GM18498 (cell line): ENCODE data around the gene BPIFB2.

ENCODE experiments used
- ATAC-seq: cut with Tn5 transposase; IDR thresholded peaks from one replicate; pipeline ENCODE4 v1.9.1; 2021; ENCODE audit warnings: mild to moderate bottlenecking, moderate library complexity; ENCODE audit not compliant: unreplicated experiment

Gene BPIFB2

DNA sequence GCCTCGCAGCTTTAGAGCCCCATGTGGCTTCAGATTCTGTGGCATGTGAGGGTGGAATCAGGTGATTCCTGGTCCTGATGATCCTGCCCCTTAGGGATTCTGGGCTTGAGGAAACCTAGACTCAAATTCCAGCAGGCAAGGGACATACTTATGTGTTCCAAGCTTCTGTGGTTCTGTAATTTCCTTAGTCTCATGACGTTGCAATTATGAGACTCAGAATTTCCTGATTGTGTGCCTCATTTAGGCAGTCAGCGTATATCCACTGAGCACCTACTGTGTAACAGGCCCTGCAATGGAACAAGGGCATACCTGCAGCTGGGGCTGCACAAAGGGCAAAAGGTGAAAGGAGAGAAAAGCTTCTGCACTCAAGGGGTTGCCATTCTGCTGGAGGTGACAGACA, 60.3 kb downstream of the BPIFB2 start:
- ATAC-seq: no peak

DNA sequence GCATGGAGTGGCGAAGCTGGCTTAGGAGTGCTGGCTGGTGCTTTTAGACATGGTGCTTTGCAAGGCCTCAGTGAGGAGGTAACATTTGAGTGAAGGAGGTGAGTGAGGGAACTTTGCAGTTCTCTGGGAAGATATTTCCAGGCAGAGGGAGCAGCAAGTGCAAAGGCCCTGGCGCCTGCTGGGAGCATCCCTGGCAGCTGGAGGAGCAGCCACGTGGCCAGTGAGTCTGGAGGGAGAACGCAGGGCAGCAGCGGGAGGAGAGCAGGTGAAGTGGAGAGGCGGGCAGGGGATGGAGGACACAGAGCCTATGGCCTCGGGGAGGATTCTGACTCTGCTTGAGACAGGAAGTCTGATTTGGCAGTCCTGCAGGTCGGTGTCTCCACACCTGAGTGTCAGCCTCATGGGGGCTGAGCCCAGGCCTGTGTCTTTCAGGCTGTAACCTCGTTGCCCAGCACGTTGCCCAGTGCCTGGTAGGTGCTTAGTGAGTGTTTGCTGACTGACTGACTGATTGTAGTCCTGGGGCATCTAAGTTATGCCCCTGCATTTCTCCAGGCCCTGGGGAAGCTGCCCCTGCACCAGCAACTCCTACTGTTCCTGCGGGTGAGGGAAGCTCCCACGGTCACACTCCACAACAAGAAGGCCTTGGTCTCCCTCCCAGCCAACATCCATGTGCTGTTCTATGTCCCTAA, 60.9 kb downstream of the BPIFB2 start:
- ATAC-seq: no peak

DNA sequence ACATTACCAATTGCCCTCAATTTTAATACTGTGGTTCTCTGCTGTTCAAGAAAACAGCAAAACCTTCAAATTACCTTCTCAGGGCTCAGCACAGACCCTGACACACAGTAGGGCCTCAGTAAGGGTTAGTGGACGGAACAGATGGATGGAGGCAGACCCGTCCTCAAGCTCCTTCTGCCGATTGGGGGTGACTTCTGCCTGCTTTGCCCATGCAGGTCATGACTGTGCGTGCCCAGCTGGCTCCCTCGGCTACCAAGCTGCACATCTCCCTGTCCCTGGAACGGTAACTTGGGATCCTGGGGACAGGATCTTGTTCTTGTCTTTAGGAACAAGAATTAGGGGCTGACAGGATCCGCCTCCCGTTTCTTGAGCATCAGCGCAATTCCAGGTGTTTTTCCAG, 62.2 kb downstream of the BPIFB2 start:
- ATAC-seq: no peak

DNA sequence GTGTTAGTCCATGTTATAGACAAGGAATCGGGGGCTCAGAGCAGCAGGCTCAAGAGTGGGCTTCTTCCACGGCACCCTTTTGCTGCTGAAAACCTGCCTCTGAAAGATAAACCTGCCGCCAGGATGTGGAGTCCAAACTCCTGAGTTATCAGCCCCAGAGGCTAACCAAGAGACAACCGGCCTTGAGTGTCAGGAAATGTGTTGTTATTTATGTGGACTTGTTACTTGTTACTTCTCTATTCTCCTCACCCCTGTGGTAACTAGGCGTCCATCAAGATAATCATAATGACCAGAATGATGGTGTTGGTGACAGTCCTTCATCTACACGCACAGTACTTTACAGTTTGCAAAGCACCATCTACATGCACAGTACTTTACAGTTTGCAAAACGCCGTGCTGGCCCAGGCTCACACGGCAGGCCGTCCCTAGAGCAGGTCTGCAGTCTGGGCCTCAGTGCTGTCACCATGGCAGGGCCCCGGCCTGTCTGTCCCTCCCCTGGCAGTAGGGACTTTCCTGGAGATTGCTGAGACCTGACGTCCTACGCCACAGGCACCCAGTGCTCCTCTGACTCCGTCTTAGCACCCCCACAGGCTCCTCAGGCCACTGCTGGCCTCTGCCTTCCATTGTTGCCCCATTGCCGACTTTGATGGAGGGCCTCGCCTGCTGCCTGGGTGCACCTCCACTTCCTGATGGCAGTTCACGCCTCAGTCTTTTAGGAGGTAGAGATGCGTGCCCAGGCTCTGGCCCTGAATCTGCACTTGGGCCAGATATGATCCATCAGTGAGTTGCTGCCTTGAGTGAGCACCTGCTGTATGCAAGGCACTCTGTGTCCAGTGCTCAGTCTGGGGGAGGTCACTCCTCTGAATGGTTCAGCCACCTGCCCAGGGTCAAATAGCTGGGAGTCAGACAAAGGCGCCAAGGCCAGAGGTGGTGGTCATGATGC, 62.9 kb downstream of the BPIFB2 start:
- no peak for ATAC-seq

DNA sequence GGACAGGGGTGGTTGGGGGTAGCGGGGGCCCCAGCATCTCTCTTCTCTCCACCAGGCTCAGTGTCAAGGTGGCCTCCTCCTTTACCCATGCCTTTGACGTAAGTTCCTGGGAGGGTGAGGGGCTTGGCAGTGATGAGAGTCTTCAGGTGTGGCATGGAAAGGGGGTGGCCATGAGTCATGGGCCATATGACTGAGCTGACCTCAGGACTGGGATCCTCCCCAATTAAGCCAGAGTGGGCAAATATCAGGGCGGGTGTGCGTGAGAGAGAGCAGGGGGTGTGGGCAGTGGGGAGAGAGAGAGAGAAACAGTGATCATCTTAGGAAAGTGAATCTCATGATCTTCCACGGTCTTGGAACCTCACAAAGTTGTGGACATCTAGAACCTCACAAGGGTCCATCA, 63.7 kb downstream of the BPIFB2 start:
- no peak for ATAC-seq

DNA sequence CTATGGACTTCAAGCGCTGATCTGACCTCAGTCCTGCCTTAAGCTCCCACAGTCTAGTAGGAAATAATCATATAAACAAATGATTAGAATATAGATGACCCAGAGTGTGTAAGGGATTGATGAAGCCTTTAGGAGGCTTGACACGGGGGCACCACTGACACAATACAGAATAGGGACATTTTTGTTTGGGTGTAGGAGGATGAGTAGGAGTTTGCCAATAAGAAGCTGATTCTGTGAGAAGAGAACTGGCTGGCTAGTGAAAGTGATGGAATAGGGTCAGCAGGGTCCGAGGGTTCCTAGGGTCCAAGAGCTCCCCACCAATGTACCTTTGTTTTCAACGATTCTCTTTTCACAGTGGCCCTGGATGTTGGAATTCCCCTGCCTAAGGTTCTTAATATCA, 64.9 kb downstream of the BPIFB2 start:
- no peak for ATAC-seq

DNA sequence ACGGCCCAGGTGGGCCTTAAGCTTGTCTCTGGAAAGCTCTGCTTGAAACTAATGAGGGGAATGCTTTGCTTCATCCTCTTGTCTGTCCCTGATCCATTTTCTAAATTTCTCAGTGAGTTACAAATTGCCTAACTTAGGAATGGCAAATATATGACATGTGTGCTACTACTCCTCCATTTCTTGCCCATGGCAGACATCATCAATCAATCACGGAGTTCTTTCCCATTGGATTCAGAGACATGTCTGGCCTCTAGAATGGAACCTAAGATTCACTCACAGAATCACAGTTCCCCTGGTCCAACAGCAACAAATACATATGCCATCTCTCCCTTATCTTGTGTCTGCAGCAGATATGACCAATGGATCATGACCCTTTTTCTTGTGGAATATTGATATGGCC, 65.3 kb downstream of the BPIFB2 start:
- no peak for ATAC-seq
